HS-27A (cell line): ENCODE data around the gene PTBP3.
A peak's percentile ranks its signal among the peaks of the same experiment; 100 is the strongest.
"Not testable (repeated sequence)": the region's sequence is repeated elsewhere in the genome, so short reads cannot be mapped to it uniquely, and the experiment has no call there.

ENCODE experiments used
- DNase-seq: peaks from one replicate; pipeline ENCODE4 v3.0.0-alpha.2; 2012; ENCODE audit warnings: low read depth, missing footprints

The PTBP3 gene

DNA sequence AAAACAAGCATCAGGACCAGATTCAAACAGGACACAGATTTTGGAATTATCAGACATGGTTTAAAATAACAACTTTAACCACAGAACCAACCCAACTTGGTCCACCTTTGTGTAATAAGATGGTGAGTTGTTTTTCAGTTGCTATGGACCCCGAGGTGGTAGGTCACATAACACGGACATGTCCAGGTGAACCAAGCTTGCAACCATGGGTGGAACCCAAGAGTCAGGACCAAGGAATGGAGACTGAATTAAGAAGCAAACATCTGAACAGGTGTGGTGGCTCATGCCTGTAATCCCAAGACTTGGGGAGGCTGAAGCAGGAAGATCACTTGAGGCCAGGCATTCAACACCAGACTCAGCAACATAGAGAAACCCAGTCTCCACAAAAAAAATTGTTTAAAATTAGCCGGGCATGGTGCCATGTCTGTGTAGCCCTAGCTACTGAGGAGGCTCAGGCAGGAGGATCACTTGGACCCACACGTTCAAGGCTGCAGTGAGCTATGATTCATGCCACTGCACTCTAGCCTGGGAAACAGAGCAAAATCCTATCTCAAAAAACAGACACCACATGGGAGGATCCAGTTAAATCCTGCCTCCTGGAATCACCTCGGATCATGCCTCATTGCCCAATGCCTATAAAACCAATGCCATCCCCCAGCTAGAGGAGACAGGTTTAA is 10.6 kb downstream of the PTBP3 start:
- no peak for DNase-seq

DNA sequence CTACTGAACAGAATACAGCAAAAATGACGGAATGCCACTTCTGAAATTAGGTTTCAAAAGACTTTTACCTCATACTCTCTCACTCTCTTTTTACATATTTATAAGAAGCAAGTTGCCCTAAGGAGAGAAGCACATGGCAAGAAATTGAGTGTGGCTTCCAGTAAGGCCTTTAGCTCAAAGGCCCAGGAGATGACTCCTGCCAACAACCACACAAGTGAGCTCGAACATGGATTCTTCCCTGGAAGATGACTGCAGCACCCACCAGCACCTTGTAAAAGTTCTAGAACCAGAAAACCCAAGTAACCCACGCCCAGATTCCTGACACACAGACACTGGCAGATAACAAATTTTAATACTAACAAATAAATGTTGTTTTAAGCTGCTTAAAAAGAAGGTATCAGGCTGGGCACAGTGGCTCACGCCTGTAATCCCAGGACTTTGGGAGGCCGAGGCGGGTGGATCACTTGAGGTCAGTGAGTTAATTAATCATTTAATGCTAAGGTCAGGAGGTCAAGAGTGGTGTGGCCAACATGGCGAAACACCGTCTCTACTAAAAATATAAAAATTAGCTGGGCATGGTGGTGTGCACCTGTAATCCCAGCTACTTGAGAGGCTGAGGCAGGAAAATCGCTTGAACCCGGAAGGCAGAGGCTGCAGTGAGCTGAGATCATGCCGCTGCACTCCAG is 17.0 kb downstream of the PTBP3 start:
- no peak for DNase-seq

DNA sequence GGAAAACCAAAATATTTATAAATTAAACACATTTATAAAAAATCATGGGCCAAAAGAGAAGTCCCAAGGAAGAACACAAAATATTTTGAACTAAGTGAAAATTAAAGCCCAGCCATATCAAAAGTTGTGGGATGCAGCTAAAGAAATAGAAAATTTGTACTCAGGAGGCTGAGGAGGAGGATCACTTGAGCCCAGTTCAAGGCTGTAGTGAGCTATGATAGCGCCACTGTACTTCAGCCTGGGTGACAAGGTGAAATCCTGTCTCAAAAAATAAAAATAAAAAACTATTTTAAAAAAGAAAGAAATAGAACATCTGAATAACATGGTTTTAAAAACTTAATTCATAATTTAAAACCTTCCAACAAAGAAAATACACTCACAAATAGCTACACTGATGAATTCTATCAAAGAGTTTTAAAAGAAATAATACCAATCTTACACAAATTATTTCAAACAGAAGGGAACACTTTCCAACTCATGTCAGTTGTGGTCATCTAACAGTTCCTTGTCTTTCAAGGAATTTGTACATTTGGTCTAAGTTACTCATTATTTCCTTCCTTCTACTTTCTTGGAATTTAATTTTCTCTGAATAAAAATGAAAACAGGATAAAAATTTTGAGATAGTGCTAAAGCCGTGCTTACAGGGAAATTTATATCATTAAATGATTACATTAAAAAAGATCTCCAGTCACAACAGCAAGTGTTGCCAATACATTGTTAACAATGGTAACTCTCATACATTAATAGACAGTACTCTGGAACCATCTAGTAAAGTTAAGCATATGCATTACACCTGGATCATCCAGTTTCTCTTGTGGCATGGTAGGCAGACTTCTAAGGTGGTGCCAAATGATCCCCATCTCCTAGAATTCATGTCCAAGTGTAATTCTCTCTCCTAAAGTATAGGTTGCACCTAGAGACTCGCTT is 17.8 kb downstream of the PTBP3 start:
- DNase-seq = no peak

DNA sequence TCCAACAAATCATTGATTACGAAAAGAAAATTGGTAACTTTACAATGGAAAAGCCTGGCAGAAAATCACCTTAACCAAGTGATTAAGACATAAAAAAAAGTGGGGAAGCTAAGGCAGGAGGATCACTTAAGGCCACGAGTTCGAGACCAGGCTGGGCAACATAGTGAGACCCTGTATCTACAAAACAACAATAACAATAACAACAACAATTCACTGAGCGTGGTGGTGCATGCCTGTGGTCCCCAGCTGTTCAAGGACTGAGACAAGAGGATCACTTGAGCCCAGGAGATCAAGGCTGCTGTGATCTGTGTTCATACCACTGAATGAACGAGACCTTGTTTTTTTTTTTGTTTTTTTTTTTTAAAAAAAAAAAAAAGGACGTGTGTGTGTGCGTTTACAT is 21.3 kb downstream of the PTBP3 start:
- DNase-seq = no peak

DNA sequence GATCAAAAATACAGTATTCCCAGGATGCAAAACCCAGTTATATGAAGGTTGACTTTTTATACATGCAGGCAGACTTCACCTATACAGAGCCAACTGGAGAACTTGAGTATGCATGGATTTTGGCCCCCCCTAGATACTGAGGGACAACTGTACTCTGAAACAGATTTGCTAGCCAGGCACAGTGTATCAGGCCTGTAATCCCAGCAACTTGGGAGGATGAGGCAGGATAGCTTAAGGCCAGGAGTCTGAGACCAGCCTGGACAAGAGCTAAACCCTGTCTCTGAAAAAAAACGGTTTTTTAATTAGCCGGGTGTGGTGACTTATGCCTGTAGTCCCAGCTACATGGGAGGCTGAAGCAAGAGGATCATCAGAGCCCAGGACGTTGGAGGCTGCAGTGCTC is 21.9 kb downstream of the PTBP3 start:
- no peak for DNase-seq

DNA sequence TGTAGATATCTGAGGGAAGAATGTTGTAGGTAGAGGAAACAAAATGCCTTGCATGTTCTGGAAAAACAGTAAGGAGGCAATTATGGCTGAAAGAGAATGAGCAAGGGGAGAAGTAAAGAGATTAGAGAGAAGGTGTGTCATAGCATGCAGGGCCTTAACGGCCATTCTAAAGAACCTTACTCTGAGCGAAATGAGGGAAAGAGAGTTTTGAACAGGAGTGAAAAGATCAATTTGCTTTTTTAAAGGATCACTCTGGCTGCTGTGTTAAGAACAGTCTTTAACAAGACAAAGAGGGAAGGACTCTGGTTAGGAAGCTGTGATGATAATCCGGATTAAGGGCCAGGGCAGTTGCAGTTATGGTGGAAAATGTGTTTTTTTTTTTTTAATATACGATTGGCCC is 22.6 kb downstream of the PTBP3 start:
- no peak for DNase-seq

DNA sequence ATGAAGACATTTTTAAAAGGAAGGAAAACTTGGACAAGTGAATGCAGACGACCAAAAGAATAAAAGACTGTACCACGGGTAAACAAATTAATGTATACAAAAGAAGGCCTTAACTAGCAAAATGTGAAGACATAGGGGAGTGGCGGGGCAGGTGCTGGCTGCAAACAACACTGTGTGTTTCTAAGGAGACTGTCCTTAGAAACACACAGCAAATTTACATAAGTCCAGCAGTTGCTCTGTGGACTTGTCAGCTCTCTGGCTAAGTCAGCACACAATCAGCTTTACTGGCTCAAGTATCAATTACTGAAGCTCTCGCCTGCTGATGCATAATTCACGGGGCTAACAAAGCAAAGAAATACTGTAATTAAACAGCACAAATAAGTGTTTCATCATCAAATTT is 24.8 kb downstream of the PTBP3 start:
- DNase-seq = no peak

DNA sequence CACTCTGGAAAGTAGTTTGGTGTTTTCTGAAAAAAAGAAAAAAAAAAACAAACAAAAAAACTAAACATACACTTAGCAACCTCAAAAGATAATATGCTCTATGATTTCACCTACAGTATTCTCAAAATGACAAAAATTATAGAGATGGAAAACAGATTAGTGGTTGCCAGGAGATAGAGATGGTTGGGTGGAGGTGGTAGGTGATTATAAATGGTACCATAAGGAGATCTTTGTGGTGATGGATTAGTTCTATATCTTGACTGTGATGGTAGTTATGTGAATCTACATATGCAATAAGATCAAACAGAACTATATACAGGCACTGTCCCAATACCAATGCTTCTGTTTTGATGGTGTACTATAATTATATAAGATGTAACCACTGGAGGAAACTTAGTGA is 32.0 kb downstream of the PTBP3 start:
- no peak for DNase-seq

DNA sequence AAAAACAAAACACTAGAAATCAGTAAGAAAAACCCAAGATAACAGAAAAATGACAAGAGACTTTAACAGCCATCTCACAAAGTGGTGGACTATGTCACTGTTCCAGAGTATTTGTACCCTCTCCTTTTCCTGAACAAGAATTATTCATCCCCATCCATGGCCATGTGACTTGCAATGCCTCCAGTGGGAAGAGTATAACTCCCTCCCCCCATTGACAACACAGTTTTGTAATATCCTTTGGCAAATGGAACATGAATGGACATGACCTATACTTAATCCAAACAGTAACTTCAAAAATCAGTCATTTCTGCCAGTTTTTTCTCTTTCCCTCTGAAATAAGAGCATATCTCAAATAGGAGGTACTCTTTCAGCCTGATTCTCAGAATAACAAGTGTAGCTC is 33.9 kb downstream of the PTBP3 start:
- DNase-seq = peak; percentile 2

DNA sequence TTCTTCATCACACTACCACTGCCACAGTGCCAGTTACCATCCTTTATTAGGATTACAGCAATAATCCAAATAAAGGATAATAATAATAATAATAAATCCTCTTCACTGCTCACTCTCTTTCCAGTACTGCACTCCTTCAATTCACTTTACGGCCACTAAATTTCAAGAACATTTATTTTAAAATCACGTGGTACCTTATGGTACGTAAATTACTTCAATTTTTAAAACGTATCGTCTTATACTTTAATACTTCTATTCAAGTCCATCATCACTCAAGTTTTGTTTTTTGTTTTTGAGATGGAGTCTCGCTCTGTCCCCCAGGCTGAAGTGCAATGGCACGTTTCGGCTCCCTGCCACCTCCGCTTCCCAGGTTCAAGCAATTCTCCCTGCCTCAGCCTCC is 36.5 kb downstream of the PTBP3 start:
- DNase-seq = no peak

DNA sequence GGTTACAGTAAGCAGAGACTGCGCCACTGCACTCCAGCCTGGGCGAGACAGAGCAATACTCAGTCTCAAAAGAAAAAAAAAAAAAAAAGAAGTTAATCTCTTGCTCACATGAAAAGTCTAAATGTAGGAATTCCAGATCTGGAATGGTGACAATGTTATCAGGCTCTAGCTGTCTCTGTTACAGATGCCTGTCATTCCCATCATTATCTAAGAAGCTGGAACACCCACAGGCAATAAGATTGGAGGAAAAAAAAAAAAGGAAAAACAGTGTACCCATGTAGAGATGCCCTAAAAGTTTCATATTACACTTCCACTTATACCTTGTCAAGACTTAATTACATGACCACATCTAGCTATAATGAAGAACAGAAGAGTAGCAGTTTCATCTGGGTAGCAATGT is 38.2 kb downstream of the PTBP3 start:
- no peak for DNase-seq

DNA sequence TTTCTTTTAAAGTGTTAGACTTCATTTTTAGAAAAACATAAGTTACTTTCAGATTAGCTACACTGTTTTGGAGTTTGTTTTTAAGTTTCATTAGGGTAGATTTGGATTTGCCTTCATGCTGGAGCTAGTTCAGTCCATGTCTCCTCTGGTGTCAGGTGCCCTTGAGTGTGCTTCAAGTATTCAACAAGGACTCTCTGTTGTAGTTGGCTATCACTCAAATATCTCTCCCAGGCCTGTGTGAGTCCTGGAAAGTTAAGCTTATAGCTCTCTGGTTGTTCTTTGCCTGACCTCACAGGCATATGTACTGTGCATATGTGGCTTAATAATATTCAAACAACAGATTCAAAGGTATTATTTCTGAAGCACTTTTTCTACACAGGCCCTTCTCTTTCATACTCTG is 45.4 kb downstream of the PTBP3 start:
- no peak for DNase-seq

DNA sequence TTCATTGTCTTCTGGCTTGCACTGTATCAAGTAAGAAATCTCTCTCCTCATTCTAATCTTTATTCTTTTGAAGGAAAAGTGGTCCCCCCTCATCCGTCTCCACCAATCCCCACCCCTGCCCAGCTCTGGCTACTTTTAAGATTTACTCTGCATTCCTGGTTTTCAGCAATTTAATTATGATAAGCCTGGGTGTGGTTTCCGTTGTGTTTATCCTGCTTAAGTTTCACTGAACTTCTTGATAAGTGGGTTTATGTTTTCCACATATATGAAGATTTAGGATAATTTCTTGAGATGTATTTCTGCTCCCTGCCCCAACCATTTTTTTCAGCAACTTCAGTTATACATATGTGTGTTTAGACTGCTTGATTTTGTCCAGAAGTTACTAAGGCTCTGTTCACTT is 46.5 kb downstream of the PTBP3 start:
- no peak for DNase-seq

DNA sequence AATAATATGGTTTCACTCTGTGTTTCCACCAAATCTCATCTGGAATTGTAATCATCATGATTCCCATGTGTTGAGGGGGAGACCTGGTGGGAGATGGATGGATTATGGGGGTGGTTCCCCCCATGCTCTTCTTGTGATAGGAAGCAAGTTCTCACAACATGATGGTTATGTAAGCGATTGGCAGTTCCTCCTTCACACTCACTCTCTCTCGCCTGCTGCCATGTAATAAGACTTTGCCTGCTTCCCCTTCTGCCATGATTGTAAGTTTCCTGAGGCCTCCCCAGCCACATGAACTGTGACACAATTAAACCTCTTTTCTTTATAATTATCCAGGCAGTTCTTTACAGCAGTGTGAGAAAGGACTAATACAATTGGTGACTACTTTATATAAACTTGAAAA is 48.4 kb downstream of the PTBP3 start:
- DNase-seq = no peak

DNA sequence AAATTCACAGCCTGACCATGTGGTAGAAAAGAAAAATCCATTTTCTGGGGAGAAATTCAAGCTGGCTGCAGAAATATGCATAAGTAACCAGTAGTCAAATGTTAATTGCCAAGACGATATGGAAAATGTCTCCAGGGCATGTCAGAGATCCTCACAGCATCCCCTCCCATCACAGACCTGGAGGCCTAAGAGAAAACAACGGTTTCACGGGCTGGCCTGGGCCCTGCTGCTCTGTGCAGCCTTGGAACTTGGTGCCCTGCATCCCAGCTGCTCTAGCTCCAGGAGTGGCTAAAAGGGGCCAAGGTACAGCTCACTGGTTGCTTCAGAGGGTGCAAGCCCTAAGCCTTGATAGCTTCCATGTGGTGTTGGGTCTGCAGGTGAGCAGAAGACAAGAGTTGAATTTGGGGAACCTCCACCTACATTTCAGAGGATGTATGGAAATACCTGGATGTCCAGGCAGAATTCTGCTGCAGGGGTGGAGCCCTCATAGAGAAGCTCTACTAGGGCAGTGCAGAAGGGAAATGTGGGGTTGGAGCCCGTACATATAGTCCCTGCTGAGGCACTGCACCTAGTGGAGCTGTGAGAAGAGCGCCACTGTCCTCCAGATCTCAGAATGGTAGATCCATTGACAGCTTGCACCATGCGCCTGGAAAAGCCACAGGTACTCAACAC is 49.7 kb downstream of the PTBP3 start:
- no peak for DNase-seq

DNA sequence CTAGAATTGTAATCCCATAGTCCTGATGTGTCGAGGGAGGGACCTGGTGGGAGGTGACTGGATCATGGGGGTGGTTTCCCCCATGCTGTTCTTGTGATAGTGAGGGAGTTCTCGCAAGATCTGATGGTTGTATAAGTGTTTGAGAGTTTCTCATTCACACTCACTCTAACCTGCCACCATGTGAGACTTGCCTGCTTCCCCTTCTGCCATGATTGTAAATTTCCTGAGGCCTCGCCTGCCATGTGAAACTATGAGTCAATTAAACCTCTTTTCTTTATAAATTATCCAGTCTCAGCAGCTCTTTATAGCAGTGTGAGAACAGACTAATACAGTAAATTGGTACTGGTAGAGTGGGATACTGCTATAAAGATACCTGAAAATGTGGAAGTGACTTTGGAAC is 50.6 kb downstream of the PTBP3 start:
- not testable (repeated sequence) for DNase-seq

DNA sequence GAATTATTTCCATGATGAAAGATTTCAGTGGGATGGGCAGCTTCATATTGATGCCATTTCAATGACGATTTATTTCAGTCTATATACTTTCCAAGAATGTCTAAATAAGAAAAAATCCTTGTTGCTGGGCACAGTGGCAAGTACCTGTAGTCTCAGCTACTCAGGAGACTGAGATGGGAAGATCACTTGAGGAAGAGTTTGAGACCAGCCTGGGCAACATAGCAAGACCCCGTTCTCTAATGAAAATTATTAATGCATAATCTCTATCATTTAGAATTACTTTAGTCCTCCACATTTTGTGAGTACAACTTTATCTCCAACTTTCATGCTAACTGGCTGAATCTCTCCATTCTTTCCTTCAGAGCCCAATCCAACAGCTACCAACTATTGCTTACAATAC is 52.5 kb downstream of the PTBP3 start:
- no peak for DNase-seq

DNA sequence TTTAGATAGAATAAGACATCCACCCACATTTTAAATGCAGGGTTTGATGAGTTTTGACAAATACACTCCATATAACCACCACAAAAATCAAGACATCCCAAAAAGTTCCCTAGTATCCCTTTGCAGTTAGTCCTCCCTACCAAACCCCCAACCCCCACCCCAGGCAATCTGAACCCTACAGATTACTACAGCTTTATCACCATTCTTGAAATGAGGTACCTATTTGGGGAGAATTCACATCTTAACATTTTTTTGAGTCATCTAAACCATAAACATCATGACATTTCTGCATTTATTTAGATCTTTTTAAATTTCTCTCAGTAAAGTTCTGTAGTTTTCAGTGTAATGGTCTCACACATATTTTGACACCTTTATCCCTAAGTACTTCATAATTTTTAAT is 53.9 kb downstream of the PTBP3 start:
- no peak for DNase-seq

DNA sequence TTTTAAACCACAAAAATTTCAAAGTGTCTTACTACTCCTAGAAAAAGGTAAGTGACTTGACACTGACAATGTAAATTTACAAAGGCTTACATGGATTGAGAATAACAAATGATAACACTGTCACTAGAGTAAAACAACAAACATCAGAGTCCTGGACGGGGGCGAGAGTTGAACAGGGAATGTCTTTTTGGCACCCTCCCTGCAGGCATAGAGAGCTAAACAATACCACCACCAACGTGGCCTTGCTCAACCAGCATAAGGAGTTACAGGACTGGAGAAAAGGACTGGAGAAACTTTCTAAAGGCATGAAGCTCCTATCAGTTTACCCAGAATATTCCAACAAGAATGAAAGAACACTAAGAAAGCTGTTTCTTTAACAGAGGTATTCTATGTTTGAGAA is 55.3 kb downstream of the PTBP3 start:
- no peak for DNase-seq

DNA sequence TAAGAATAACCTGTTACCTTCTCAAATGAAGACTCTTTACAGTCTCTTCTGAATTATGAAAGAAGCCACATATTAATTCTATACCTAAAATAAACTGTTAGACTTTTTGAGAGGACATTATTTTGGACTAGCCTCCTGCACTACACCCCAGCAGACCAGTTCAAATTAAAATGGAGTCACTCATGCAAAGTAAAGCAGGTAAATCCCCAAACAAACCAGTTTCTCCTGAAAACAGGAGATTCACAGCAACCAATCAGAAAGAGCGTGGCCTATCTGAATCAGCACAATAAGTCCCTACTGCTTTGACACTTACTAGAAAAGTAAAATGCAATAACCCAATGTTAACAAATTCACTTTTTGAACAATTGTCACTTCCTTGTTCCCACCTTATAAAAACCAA is 58.8 kb downstream of the PTBP3 start:
- DNase-seq = no peak

DNA sequence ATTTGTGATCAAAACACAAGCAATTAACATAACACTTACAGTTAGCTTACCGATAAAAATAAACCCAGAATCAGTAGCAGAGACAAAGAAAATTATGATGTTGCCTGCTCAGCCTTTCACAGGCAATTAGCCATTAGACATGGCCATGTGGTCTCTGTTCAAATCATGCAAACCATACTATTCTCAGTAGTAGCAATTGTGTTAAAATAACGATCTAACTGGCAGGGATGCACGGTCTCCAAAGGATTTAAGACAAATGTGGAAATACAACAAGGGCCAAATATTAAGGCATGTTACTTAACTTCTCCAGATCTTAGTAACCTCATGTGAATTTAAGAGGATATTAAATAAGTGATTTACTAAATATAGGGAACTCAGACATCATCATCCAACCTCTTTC is 59.5 kb downstream of the PTBP3 start:
- DNase-seq = no peak

DNA sequence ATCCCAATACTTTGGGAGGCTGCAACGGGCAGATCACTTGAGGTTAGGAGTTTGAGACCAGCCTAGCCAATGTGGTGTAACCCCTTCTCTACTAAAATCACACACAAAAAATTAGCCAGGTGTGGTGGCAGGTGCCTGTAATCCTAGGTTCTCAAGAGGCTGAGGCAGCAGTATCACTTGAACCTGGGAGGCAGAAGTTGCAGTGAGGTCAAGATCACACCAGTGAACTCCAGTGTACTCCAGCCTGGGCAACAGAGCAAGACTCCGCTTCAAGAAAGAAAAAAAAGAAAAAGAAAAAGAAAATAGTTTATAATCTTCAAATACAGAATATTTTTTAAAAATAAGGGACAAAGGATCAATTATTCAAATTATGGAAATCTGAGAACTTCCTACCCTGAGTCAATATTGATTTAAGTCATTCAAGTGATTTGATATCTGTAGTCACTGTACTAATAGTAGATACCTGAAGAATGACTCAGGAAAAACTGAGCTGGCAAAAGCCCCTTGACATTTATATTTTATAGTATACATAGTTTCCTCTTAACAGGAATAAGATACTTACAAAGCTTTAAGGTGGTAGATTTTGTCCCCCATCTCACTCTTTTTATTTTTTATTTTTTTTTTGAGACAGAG is 61.8 kb downstream of the PTBP3 start:
- DNase-seq = no peak
